Cardiac septum (tissue), 1 donor: ENCODE measurements around the gene PKP2. TPM values are rescaled to one million over a fixed set of nuclear protein-coding genes. Genes with fewer than 3 reads are reported as not detected.

Experiments
- DNase-seq: peaks from one replicate; pipeline ENCODE4 v3.0.0-alpha.2; 2020; ENCODE audit warnings: low spot score
- intact Hi-C: fragments of 100-400 bp; cut with DNase I; formaldehyde crosslinking; loops from one replicate; pipeline ENCODE4 v1.14.0; 2022
- total RNA-seq: library from RNA; stranded (reverse); fragmentation: NEBNext Ultra II Directional; extraction: Animal tissue kit (Norgen Biotek cat#: 25700); gene quantifications from one replicate; pipeline ENCODE4 v1.2.1, GENCODE V29; 2021
- donor health status: DM: no; HTN: no; CAD: no.

PKP2 gene
- total RNA-seq, 1 donor from 2014 or later, result 463 TPM

- intact Hi-C loops, result loop anchor here (5.0 kb wide), 1 partner anchor 68 kb away; no protein-coding TSS in a partner anchor
- no peak for DNase-seq
Measured at GRCh38 chr12:32824596-32824995, 72.0 kb downstream of the PKP2 start.

DNA sequence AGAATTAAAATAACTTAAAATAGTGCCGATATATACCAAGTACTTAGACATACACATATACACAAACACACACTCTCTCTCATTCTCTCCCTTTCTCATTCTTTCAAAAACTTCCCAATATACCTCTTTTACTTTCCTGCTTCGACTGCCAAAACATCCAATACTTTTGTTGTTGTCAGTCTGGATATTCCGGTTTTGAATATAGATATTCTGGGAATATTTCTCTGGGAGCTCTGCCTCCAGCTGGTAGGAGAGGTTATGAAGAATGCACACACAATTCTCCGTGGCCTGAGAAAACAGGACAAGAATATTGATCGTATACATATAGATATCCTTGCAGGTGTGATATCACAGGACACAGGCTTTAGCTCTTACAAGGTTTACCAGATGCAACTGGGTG lies 74.2 kb downstream of the PKP2 start:
- intact Hi-C loops, result loop anchor here (5.0 kb wide), 1 partner anchor 70 kb away; no protein-coding TSS in a partner anchor
- no peak for DNase-seq

GRCh38 chr12:32821710-32822109 lies 74.9 kb downstream of the PKP2 start:
- DNase-seq, result no peak
- intact Hi-C loops, result loop anchor here (5.0 kb wide), 1 partner anchor 71 kb away; no protein-coding TSS in a partner anchor

DNA sequence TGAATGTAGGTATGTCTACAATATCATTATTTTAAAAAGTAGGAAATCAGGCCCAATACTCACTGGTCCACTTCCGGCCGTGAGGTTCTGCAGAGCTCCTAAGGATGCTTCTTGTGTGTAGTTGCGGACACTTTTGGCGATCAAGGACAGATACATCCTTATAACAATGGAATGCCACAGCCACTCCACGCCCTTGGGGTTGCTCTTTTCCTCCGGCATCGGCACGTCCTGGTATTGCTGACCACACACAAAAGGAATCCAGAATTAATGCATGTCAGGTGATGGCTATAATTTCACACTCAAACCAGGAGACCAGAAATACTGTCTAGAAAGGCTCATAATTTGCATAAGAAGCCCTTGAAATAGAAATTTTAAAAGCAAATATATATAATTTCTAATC lies 75.3 kb downstream of the PKP2 start:
- intact Hi-C loops, result loop anchor here (5.0 kb wide), 1 partner anchor 71 kb away; no protein-coding TSS in a partner anchor
- DNase-seq, result no peak

GRCh38 chr12:32820376-32820931 lies 76.1 kb downstream of the PKP2 start:
- intact Hi-C loops, result loop anchor here (5.0 kb wide), 1 partner anchor 72 kb away; no protein-coding TSS in a partner anchor
- no peak for DNase-seq

- DNase-seq, result no peak
- intact Hi-C loops, result no loop called here
Measured at GRCh38 chr12:32819424-32819823, 77.2 kb downstream of the PKP2 start.

- DNase-seq, result no peak
- intact Hi-C loops, result no loop called here
Measured at GRCh38 chr12:32811686-32812392, 84.7 kb downstream of the PKP2 start.

DNA sequence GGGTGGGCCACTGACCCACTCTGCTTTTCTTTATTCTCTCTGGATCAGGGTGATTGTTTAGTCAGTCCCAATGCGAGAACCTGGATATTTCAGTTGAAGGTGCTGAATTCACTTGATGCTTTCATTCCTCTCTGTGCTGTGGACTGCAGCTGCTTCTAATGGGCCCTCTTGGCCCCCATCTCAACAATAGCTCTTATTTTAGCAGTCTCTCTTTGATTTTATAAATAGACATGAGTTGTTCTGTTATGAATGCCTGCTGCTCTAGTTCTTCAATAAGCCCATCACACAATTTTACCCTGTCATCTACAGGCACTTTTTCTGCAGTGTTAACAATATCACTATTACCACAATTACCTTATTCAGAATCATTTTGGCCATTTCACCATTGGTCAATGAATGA lies 86.7 kb downstream of the PKP2 start:
- intact Hi-C loops, result no loop called here
- DNase-seq, result no peak

GRCh38 chr12:32809196-32809595 lies 87.4 kb downstream of the PKP2 start:
- DNase-seq, result no peak
- intact Hi-C loops, result no loop called here

- intact Hi-C loops, result no loop called here
- no peak for DNase-seq
Measured at GRCh38 chr12:32804301-32804700, 92.3 kb downstream of the PKP2 start.

- no peak for DNase-seq
- intact Hi-C loops, result no loop called here
Measured at GRCh38 chr12:32801269-32801980, 95.2 kb downstream of the PKP2 start.

DNA sequence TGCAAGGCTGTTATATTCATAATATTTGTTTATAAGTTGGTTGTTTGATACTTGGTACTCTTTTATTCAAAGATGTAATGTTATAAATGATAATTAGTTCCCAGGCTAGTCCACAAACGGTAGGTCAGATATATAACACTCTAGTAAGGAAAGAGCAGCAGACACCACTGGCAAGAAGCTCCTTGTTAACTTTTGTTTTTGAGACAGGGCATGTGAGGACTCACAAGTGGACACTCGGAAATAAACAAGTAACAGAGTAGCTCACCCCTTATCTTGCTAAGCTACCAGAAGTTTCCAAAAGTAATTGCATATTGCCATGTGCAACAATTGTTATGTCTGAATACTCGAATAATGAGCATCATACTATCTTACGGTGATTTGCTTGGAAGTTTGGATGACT lies 102.3 kb downstream of the PKP2 start:
- intact Hi-C loops, result loop anchor here (10.0 kb wide), 1 partner anchor 121 kb away; no protein-coding TSS in a partner anchor
- DNase-seq, result no peak

DNA sequence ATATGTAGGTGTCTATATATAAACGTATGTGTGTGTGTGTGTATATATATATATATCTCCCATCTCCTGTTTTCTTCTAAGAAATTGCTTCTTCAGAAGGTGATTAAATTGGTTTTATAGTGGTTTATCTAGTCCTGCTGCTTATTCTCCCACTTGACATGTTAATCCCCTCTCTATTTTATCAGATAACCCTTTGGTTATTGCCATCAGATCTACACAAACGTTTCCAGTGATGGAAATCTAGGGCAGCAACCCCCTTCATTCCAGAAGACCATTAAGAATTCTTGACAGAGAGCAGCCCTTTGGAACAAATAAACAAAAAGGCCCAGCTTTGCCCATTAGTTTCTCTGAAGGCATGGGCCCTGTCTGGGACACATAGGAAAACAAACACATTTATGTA lies 106.7 kb downstream of the PKP2 start:
- intact Hi-C loops, result loop anchor here (10.0 kb wide), 1 partner anchor 125 kb away; no protein-coding TSS in a partner anchor
- DNase-seq, result no peak

GRCh38 chr12:32789446-32789845 lies 107.1 kb downstream of the PKP2 start:
- no peak for DNase-seq
- intact Hi-C loops, result no loop called here

GRCh38 chr12:32788405-32788804 lies 108.2 kb downstream of the PKP2 start:
- intact Hi-C loops, result no loop called here

DNA sequence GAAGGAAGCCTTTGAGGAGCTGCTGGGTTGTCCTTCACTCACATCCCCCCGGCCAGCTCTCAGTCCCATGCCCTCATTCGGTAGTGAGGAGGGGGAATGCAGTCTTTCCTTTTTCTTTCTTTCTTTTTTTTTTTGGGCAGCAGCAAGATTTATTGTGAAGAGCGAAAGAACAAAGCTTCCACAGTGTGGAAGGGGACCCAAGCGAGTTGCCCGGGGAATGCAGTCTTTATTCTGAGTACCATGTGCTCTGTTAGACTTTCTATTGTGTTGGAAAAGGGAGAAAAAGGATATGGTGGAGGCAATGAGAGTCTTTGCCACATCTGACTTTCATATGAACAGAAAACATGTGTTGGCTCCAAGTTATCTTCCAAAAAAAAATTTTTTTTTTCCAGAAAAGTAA lies 111.0 kb downstream of the PKP2 start:
- intact Hi-C loops, result no loop called here

More at GRCh38 chr12:32788405-32788804, 108.2 kb downstream of the PKP2 start:
- no peak for DNase-seq

DNA sequence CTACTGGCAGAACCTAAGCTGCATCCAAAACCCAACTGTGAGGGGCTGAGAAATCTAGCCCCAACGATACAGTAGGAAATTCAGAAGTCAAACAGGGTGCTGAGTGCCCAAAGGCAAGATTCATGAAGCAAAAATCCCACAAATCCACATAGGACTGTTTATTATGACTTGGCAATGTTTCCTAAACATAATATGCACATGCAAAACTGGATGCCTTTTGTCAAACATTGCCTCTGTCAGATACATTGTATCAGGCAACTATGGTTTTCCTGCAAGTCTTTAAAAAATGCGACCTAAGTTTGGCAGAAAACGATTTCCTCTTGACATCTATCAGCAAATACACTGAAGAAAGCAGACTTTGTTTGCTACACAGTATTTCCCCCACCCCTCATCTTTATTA lies 113.5 kb downstream of the PKP2 start:
- no peak for DNase-seq
- intact Hi-C loops, result no loop called here

More for the DNA sequence above, 111.0 kb downstream of the PKP2 start:
- no peak for DNase-seq

DNA sequence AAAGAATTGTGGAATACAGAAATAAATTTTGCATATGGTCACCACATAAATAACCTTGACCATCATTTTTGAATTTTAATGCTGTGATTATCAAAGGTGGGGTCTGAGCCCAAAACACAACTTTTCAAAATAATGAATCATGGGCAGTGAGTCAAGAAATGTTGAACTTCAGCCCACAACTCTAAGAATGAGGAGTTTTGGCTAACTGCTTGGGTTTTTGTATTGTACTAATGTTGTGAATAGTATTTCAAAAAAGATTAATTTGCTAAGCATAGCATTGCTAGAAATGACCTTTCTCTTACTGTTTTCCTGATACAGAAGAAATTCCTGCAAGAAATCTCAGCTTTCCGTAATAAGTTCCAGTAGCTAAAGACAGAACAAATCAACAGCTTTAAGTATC lies 116.5 kb downstream of the PKP2 start:
- intact Hi-C loops, result no loop called here
- DNase-seq, result no peak

- intact Hi-C loops, result no loop called here
- DNase-seq, result no peak
Measured at GRCh38 chr12:32777691-32778175, 118.8 kb downstream of the PKP2 start.

- DNase-seq, result no peak
- intact Hi-C loops, result no loop called here
Measured at GRCh38 chr12:32777159-32777558, 119.4 kb downstream of the PKP2 start.
